ENCODE measurements around the gene MACROD2.

MACROD2 gene

GRCh38 chr20:14997791-14998190 lies 1002.5 kb downstream of the MACROD2 start:
- Histone ChIP-seq H3K27me3 (ENCODE audit: low read length) (no peaks in the 10 kb centered on the region), H3K9ac (ENCODE audit: low read length) (no peak overlapping the region), H3K27ac (ENCODE audit: low read depth, low read length) (no peak overlapping the region), H4K20me1 (ENCODE audit: low read depth, low read length) (no peaks in the 10 kb centered on the region), H3K4me2 (ENCODE audit: low read depth, low read length, poor library complexity, severe bottlenecking) (no peak overlapping the region), H3F3A (ENCODE audit: insufficient read depth) (no peaks in the 10 kb centered on the region), H3K9me3 (ENCODE audit: insufficient read depth, low read length) (no peaks in the 10 kb centered on the region), H3K79me2 (ENCODE audit: insufficient read depth, low read length) (no peaks in the 10 kb centered on the region), H2AFZ (ENCODE audit: low read depth, low read length, severe bottlenecking) (no peak overlapping the region), H3K4me3 (ENCODE audit: insufficient read depth, low read length, poor library complexity, severe bottlenecking) (no peak overlapping the region), H3K36me3 (ENCODE audit: low read length) (no peaks in the 10 kb centered on the region), H3K9me2 (replicated peaks; ENCODE audit: insufficient read depth, low read length) (no peaks in the 10 kb centered on the region)
- TF ChIP-seq CTCF (IDR thresholded peaks at IDR 0.05; ENCODE audit: insufficient read depth, low read length, poor library complexity, severe bottlenecking) = no peak
- TF ChIP-seq EZH2phosphoT487 (conservative IDR thresholded peaks at IDR 0.05; ENCODE audit: low read length) = no peak

- Histone ChIP-seq H3K79me2 (ENCODE audit: insufficient read depth, low read length) (no peaks in the 10 kb centered on the region), H3K9ac (ENCODE audit: low read length) (no peak overlapping the region), H4K20me1 (ENCODE audit: low read depth, low read length) (no peaks in the 10 kb centered on the region)
Observed at GRCh38 chr20:15005300-15005986, 1010.1 kb downstream of the MACROD2 start.

DNA sequence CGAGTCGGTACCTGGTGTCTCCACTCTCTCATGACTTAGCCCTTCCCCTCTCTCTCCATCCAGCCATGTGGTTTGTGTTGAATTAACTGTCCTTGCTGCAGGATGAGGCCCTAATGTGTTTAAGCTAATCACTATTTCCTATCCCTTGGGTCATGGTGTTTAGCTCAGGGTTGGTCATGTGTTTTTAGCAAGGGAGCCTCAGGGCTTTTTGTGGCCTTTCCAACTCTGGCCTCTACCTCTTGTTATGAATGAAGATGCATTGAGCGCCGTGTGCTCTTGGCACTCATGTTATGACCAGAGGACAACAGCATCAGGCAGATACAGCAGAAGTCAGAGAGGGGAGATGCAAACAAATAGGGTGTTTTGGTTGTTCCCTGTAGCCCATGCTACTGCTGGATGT lies 1016.3 kb downstream of the MACROD2 start:
- no peak overlapping the region for H2AFZ ChIP-seq (ENCODE audit: low read depth, low read length, severe bottlenecking)
- H3K4me2 ChIP-seq (ENCODE audit: low read depth, low read length, poor library complexity, severe bottlenecking) = no peak overlapping the region
- H3K36me3 ChIP-seq (ENCODE audit: low read length) = no peaks in the 10 kb centered on the region
- no peak overlapping the region for H3K4me3 ChIP-seq (ENCODE audit: insufficient read depth, low read length, poor library complexity, severe bottlenecking)
- no peaks in the 10 kb centered on the region for H3K9me3 ChIP-seq (ENCODE audit: insufficient read depth, low read length)
- TF ChIP-seq EZH2phosphoT487 (conservative IDR thresholded peaks at IDR 0.05; ENCODE audit: low read length) = no peak
- no peak for TF ChIP-seq CTCF (IDR thresholded peaks at IDR 0.05; ENCODE audit: insufficient read depth, low read length, poor library complexity, severe bottlenecking)
- no peaks in the 10 kb centered on the region for H3K79me2 ChIP-seq (ENCODE audit: insufficient read depth, low read length)
- no peaks in the 10 kb centered on the region for H4K20me1 ChIP-seq (ENCODE audit: low read depth, low read length)
- H3K9me2 ChIP-seq (replicated peaks; ENCODE audit: insufficient read depth, low read length) = no peaks in the 10 kb centered on the region
- no peak overlapping the region for H3K27ac ChIP-seq (ENCODE audit: low read depth, low read length)
- no peaks in the 10 kb centered on the region for H3K27me3 ChIP-seq (ENCODE audit: low read length)
- H3K9ac ChIP-seq (ENCODE audit: low read length) = no peak overlapping the region
- H3F3A ChIP-seq (ENCODE audit: insufficient read depth) = no peaks in the 10 kb centered on the region

More at GRCh38 chr20:15005300-15005986, 1010.1 kb downstream of the MACROD2 start:
- no peaks in the 10 kb centered on the region for H3K9me3 ChIP-seq (ENCODE audit: insufficient read depth, low read length)
- H3K4me2 ChIP-seq (ENCODE audit: low read depth, low read length, poor library complexity, severe bottlenecking) = no peak overlapping the region
- no peaks in the 10 kb centered on the region for H3K27me3 ChIP-seq (ENCODE audit: low read length)
- no peaks in the 10 kb centered on the region for H3K36me3 ChIP-seq (ENCODE audit: low read length)
- no peak overlapping the region for H2AFZ ChIP-seq (ENCODE audit: low read depth, low read length, severe bottlenecking)
- H3F3A ChIP-seq (ENCODE audit: insufficient read depth) = no peaks in the 10 kb centered on the region
- no peak overlapping the region for H3K27ac ChIP-seq (ENCODE audit: low read depth, low read length)
- no peaks in the 10 kb centered on the region for H3K9me2 ChIP-seq (replicated peaks; ENCODE audit: insufficient read depth, low read length)
- no peak overlapping the region for H3K4me3 ChIP-seq (ENCODE audit: insufficient read depth, low read length, poor library complexity, severe bottlenecking)
- no peak for TF ChIP-seq CTCF (IDR thresholded peaks at IDR 0.05; ENCODE audit: insufficient read depth, low read length, poor library complexity, severe bottlenecking)
- TF ChIP-seq EZH2phosphoT487 (conservative IDR thresholded peaks at IDR 0.05; ENCODE audit: low read length) = no peak
